ENCODE data around the gene LMNB1.
"Not testable (repeated sequence)": the region's sequence is repeated elsewhere in the genome, so short reads cannot be mapped to it uniquely, and the experiment has no call there.

The LMNB1 gene

GRCh38 chr5:126778675-126779403, 1.9 kb downstream of the LMNB1 start:
- no peak for DNase-seq (ENCODE audit: low read depth)

GRCh38 chr5:126780165-126780827, 3.4 kb downstream of the LMNB1 start:
- no peak for DNase-seq (ENCODE audit: low read depth)

- DNase-seq (ENCODE audit: low read depth), result not testable (repeated sequence)
Observed at GRCh38 chr5:126788409-126788808, 11.5 kb downstream of the LMNB1 start.

GRCh38 chr5:126793097-126793496, 16.2 kb downstream of the LMNB1 start:
- DNase-seq (ENCODE audit: low read depth), result no peak

GRCh38 chr5:126793648-126794047, 16.7 kb downstream of the LMNB1 start:
- DNase-seq (ENCODE audit: low read depth), result not testable (repeated sequence)

GRCh38 chr5:126794157-126794828, 17.4 kb downstream of the LMNB1 start:
- DNase-seq (ENCODE audit: low read depth), result no peak

GRCh38 chr5:126799780-126800179, 22.8 kb downstream of the LMNB1 start:
- no peak for DNase-seq (ENCODE audit: low read depth)

GRCh38 chr5:126801174-126801991, 24.4 kb downstream of the LMNB1 start:
- no peak for DNase-seq (ENCODE audit: low read depth)

GRCh38 chr5:126801992-126802294, 25.0 kb downstream of the LMNB1 start:
- no peak for DNase-seq (ENCODE audit: low read depth)

GRCh38 chr5:126805063-126805462, 28.1 kb downstream of the LMNB1 start:
- no peak for DNase-seq (ENCODE audit: low read depth)

GRCh38 chr5:126808521-126808988, 31.6 kb downstream of the LMNB1 start:
- DNase-seq (ENCODE audit: low read depth), result no peak

- DNase-seq (ENCODE audit: low read depth), result no peak
Observed at GRCh38 chr5:126809916-126810315, 33.0 kb downstream of the LMNB1 start.

GRCh38 chr5:126810596-126811380, 33.9 kb downstream of the LMNB1 start:
- DNase-seq (ENCODE audit: low read depth), result no peak

- DNase-seq (ENCODE audit: low read depth), result no peak
Observed at GRCh38 chr5:126811515-126812198, 34.7 kb downstream of the LMNB1 start.

- DNase-seq (ENCODE audit: low read depth), result no peak
Observed at GRCh38 chr5:126812199-126812570, 35.2 kb downstream of the LMNB1 start.

- not testable (repeated sequence) for DNase-seq (ENCODE audit: low read depth)
Observed at GRCh38 chr5:126813799-126814198, 36.9 kb downstream of the LMNB1 start.

- no peak for DNase-seq (ENCODE audit: low read depth)
Observed at GRCh38 chr5:126814721-126815404, 37.9 kb downstream of the LMNB1 start.

- no peak for DNase-seq (ENCODE audit: low read depth)
Observed at GRCh38 chr5:126816649-126817048, 39.7 kb downstream of the LMNB1 start.

GRCh38 chr5:126818736-126819135, 41.8 kb downstream of the LMNB1 start:
- no peak for DNase-seq (ENCODE audit: low read depth)

GRCh38 chr5:126819253-126819652, 42.3 kb downstream of the LMNB1 start:
- DNase-seq (ENCODE audit: low read depth), result no peak
